Measurements from ENCODE around the gene LCN2. TPM values are rescaled to one million over a fixed set of nuclear protein-coding genes. Genes with fewer than 3 reads are reported as not detected.

Gene LCN2
- total and polyA plus RNA-seq, 2 experiments from 2014 or later: 2.0 TPM; not detected in 1

DNA sequence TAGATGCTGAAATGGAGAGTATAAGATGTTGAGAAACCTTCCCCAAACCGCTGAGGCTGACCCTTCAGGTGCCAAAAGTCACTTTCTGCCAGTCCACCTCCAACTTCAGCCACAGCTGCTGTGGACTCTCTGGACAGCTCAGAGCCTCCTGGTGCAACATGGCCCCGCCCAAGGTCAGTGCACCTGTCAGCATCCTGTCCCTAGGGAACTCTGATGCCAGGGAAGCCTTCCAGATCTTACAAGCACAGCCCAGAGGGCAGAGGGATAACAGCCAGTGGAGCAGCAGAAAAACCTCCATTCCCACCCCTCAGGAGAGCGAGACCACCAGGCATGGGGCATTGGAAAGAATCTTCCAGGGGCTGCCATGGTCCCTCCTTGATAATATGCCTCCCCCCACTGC lies 11.3 kb upstream of the LCN2 start:
- DNase-seq (ENCODE audit: low spot score) (no peak), ATAC-seq (no peak)
- H2AFZ ChIP-seq: no peak overlapping the region
- no peak overlapping the region for H3K4me3 ChIP-seq
- H3K4me2 ChIP-seq: no peak overlapping the region
- H4K20me1 ChIP-seq (replicated peaks; ENCODE audit: insufficient read depth): no peaks in the 10 kb centered on the region
- Mint-ChIP-seq H3K36me3 (ENCODE audit: low read depth) (no peaks in the 10 kb centered on the region; the same call in 2 of the 3 replicates), H3K27ac (no peak overlapping the region), H3K4me3 (no peak overlapping the region), H3K4me1 (peaks cover 4% of the 10 kb centered on the region), H3K9me3 (no peaks in the 10 kb centered on the region), H3K27me3 (ENCODE audit: insufficient read depth, low read depth, poor library complexity) (no peaks in the 10 kb centered on the region)
- no peaks in the 10 kb centered on the region for H3K27me3 ChIP-seq (ENCODE audit: insufficient read depth)
- no peaks in the 10 kb centered on the region for H3K9me2 ChIP-seq (ENCODE audit: insufficient read depth)
- H3K4me1 ChIP-seq (ENCODE audit: insufficient read depth): no peaks in the 10 kb centered on the region
- H3K79me2 ChIP-seq (replicated peaks; ENCODE audit: insufficient read depth): no peaks in the 10 kb centered on the region
- H3K36me3 ChIP-seq (ENCODE audit: insufficient read depth): no peaks in the 10 kb centered on the region
- H3K27ac ChIP-seq (ENCODE audit: low read depth): no peak overlapping the region
- no peaks in the 10 kb centered on the region for H3F3A ChIP-seq (replicated peaks; ENCODE audit: low read depth)
- TF ChIP-seq ZNF114 (CRISPR knock-in tag; IDR thresholded peaks at IDR 0.05) (no peak), CREB1 (CRISPR knock-in tag; IDR thresholded peaks at IDR 0.05; ENCODE audit: low read depth) (no peak), NANOG (IDR thresholded peaks at IDR 0.05; ENCODE audit: borderline replicate concordance) (no peak)
- TF ChIP-seq, protein P1, sequence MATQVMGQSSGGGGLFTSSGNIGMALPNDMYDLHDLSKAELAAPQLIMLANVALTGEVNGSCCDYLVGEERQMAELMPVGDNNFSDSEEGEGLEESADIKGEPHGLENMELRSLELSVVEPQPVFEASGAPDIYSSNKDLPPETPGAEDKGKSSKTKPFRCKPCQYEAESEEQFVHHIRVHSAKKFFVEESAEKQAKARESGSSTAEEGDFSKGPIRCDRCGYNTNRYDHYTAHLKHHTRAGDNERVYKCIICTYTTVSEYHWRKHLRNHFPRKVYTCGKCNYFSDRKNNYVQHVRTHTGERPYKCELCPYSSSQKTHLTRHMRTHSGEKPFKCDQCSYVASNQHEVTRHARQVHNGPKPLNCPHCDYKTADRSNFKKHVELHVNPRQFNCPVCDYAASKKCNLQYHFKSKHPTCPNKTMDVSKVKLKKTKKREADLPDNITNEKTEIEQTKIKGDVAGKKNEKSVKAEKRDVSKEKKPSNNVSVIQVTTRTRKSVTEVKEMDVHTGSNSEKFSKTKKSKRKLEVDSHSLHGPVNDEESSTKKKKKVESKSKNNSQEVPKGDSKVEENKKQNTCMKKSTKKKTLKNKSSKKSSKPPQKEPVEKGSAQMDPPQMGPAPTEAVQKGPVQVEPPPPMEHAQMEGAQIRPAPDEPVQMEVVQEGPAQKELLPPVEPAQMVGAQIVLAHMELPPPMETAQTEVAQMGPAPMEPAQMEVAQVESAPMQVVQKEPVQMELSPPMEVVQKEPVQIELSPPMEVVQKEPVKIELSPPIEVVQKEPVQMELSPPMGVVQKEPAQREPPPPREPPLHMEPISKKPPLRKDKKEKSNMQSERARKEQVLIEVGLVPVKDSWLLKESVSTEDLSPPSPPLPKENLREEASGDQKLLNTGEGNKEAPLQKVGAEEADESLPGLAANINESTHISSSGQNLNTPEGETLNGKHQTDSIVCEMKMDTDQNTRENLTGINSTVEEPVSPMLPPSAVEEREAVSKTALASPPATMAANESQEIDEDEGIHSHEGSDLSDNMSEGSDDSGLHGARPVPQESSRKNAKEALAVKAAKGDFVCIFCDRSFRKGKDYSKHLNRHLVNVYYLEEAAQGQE (IDR thresholded peaks at IDR 0.05; ENCODE audit: unreplicated experiment): no peak

DNA sequence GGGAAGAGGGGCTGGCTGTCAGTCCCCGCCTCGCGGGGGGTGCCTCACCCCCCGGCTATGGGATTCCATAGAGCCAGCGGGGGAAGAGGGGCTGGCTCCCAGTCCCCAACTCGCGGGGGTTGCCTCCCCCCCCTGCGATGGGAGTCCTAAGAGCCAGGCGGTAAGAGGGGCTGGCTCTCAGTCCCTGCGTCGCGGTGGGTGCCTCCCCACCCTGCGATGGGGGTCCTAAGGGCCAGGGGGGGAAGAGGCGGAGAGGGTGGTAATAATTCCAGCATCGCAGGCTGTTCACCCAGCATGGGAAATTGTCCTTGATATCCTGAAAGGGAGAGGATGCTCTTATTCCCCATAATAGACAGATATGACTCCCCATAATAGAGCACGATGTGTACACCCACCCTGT lies 9.6 kb upstream of the LCN2 start:
- Histone ChIP-seq H3K4me1 (ENCODE audit: insufficient read depth) (no peaks in the 10 kb centered on the region), H4K20me1 (replicated peaks; ENCODE audit: insufficient read depth) (no peaks in the 10 kb centered on the region), H3K79me2 (replicated peaks; ENCODE audit: insufficient read depth) (no peaks in the 10 kb centered on the region), H2AFZ (no peak overlapping the region), H3F3A (replicated peaks; ENCODE audit: low read depth) (no peaks in the 10 kb centered on the region), H3K9me2 (ENCODE audit: insufficient read depth) (no peaks in the 10 kb centered on the region), H3K36me3 (ENCODE audit: insufficient read depth) (no peaks in the 10 kb centered on the region), H3K27ac (ENCODE audit: low read depth) (no peak overlapping the region), H3K4me2 (no peak overlapping the region), H3K27me3 (ENCODE audit: insufficient read depth) (no peaks in the 10 kb centered on the region), H3K4me3 (no peak overlapping the region)
- no peak for TF ChIP-seq CREB1 (CRISPR knock-in tag; IDR thresholded peaks at IDR 0.05; ENCODE audit: low read depth)
- TF ChIP-seq ZNF331 (CRISPR knock-in tag; IDR thresholded peaks at IDR 0.05; ENCODE audit: low read depth): no peak
- TF ChIP-seq, protein P1 (IDR thresholded peaks at IDR 0.05; ENCODE audit: unreplicated experiment): no peak
- TF ChIP-seq ZNF114 (CRISPR knock-in tag; IDR thresholded peaks at IDR 0.05): no peak
- TF ChIP-seq JUNB (IDR thresholded peaks at IDR 0.05; ENCODE audit: unreplicated experiment): no peak
- no peak for TF ChIP-seq NANOG (IDR thresholded peaks at IDR 0.05; ENCODE audit: borderline replicate concordance)
- Mint-ChIP-seq H3K9me3 (no peaks in the 10 kb centered on the region), H3K4me1 (peaks cover 4% of the 10 kb centered on the region), H3K27me3 (ENCODE audit: insufficient read depth, low read depth, poor library complexity) (no peaks in the 10 kb centered on the region), H3K4me3 (no peak overlapping the region), H3K27ac (no peak overlapping the region), H3K36me3 (ENCODE audit: low read depth) (no peaks in the 10 kb centered on the region; the same call in 2 of the 3 replicates)
- DNase-seq (ENCODE audit: low spot score) (no peak), ATAC-seq (no peak)

Data from GM23338 (cell line).